ENCODE data around the gene GLYAT.

DNA sequence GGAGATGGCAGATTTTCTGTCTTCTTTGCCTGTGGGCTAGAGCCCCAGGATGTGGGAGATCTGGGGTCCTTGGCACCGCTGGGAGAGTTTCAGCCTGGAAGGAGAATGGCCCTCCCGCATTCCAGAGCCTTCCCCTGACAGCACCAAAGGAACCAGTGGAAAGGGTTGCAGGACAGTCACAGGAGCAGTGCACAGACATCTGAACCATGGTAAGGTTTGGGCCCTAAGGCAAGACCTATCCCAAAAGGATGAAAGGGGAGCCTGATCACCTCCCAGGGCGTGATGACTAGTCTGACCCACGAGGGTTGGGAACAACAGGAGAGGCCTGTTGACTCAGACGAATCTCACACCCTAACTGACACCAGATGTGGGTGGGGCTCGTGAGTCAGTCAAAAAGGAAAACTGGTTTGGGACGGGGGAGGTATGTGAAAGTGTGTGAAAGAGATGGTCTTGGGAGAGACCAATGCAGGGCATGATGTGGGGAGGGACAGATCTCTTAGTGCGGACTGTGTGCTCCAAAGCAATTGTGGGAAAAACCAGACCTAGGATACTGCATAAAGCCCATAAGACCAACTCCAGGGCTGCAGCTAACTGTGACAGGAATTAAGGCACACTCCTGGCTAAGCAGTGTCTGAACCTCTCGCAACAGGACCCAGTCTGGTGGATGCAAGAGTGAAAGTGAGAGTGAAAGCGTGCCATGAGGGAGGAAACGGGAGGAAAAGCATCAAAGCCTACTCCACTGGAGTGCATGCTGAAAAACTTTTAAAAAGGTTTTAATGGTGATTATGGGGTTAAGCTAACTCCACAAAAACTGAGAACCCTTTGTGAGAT, 39.1 kb upstream of the GLYAT start:
- TF ChIP-seq, protein P1, sequence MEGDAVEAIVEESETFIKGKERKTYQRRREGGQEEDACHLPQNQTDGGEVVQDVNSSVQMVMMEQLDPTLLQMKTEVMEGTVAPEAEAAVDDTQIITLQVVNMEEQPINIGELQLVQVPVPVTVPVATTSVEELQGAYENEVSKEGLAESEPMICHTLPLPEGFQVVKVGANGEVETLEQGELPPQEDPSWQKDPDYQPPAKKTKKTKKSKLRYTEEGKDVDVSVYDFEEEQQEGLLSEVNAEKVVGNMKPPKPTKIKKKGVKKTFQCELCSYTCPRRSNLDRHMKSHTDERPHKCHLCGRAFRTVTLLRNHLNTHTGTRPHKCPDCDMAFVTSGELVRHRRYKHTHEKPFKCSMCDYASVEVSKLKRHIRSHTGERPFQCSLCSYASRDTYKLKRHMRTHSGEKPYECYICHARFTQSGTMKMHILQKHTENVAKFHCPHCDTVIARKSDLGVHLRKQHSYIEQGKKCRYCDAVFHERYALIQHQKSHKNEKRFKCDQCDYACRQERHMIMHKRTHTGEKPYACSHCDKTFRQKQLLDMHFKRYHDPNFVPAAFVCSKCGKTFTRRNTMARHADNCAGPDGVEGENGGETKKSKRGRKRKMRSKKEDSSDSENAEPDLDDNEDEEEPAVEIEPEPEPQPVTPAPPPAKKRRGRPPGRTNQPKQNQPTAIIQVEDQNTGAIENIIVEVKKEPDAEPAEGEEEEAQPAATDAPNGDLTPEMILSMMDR (IDR thresholded peaks at IDR 0.05), result no peak
- TF ChIP-seq POLR2A (IDR thresholded peaks at IDR 0.05) (no peak), POLR2AphosphoS5 (IDR thresholded peaks at IDR 0.05) (no peak), EP300 (IDR thresholded peaks at IDR 0.05) (no peak)

Measured in suprapubic skin (tissue), 4 donors.